A549 (cell line): Measurements from ENCODE around the gene SEC22C.

Source experiments
- CEBPB ChIP-seq, 2 experiments: fragments of >200 bp in 1 of 2; sonication (Bioruptor Twin) in 1 of 2; formaldehyde crosslinking in 1 of 2; IDR thresholded peaks; 2 replicates each; pipeline ENCODE4 v1.6.1; 2012 to 2016
- CHD2 ChIP-seq: fragments of 150-350 bp; IDR thresholded peaks from 2 replicates; pipeline ENCODE4 v1.6.1; 2014; ENCODE audit warnings: low read length; ENCODE audit not compliant: partially characterized antibody
- HEYL ChIP-seq: fragments of 250-450 bp; sonication (Bioruptor Pico); IDR thresholded peaks from 2 replicates; pipeline ENCODE4 v1.8.0; 2021; ENCODE audit warnings: mild to moderate bottlenecking, moderate library complexity
- HOXB13 ChIP-seq: fragments of 250-450 bp; sonication (Bioruptor Pico); IDR thresholded peaks from 2 replicates; pipeline ENCODE4 v1.5.0; 2020; ENCODE audit warnings: low read depth, mild to moderate bottlenecking, moderate library complexity
- MYC ChIP-seq: IDR thresholded peaks from 2 replicates; pipeline ENCODE4 v1.6.1; 2012; ENCODE audit warnings: mild to moderate bottlenecking, inconsistent platforms, low read length, improper control_type of control experiment, borderline replicate concordance
- NR3C1 ChIP-seq: fragments of >200 bp; sonication (Bioruptor Twin); formaldehyde crosslinking; IDR thresholded peaks from 3 replicates; pipeline ENCODE4 v1.6.1; 2017
- POLR2A ChIP-seq: IDR thresholded peaks from 2 replicates; pipeline ENCODE4 v1.6.1; 2012; ENCODE audit warnings: mild to moderate bottlenecking, low read length
- RAD21 ChIP-seq, 2 experiments: fragments of >200 bp in 1 of 2; sonication (Bioruptor Twin) in 1 of 2; formaldehyde crosslinking in 1 of 2; IDR thresholded peaks in 1 of 2; conservative IDR thresholded peaks in 1 of 2; 2 replicates in 1 of 2; 3 replicates in 1 of 2; pipeline ENCODE4 v1.6.1; 2012 to 2018; ENCODE audit warnings: inconsistent platforms in 1 of 2
- SMC3 ChIP-seq: fragments of >200 bp; sonication (Bioruptor Twin); formaldehyde crosslinking; IDR thresholded peaks from 3 replicates; pipeline ENCODE4 v1.6.1; 2018; ENCODE audit warnings: inconsistent platforms
- TFCP2L1 ChIP-seq: fragments of 250-450 bp; sonication (Bioruptor Pico); IDR thresholded peaks from 2 replicates; pipeline ENCODE4 v1.5.0; 2021; ENCODE audit warnings: mild to moderate bottlenecking
- TF ChIP-seq, protein P1 (sequence below): fragments of >200 bp; sonication (Bioruptor Twin); formaldehyde crosslinking; IDR thresholded peaks from 3 replicates; pipeline ENCODE4 v1.5.1; 2016
- TF ChIP-seq, protein P2 (sequence below): fragments of >200 bp; sonication (Bioruptor Twin); formaldehyde crosslinking; IDR thresholded peaks from 3 replicates; pipeline ENCODE4 v1.6.1; 2016
- TF ChIP-seq, protein P3 (sequence below): IDR thresholded peaks from 2 replicates; pipeline ENCODE4 v1.6.1; 2012

DNA sequence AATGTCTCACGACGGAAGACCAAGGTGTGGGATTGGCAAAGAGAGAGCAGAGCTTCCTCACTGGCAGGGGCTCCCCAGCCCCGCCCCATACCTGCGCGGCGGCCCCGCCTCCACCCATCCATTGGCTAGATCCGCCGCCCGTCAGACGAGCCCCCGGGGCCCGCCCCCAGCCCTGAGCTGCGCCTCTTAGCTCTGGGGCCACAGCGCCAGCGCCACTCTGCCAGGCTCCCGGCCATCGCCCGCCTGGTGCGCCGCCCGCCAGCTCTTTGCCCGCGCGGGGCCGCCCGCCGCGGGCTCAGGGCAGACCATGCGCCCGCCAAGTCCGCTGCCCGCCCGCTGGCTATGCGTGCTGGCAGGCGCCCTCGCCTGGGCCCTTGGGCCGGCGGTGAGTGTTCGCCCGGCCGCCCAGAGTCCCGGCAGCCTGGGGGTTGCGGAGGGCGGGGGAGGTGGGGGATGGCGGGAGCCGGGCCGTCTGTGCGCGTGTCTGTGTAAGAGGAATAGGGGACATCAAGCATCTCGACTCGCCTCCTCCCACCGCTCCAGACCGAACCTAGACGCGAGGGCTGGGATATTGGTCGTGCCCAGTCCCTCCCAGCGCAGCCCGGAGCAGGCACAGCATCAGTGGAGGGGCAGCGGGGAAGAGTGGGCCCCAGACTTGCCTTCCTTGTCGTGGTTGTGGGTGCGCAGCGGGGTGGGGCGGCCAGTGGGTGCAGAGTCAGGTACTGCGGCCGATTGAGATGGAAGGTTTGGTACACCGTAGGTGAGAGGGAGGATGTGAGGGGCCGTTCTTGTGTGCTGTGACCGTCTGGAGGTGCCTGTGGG is 79.1 kb downstream of the SEC22C start, which contains the start of gene VIPR1:
- TF ChIP-seq, protein P1, sequence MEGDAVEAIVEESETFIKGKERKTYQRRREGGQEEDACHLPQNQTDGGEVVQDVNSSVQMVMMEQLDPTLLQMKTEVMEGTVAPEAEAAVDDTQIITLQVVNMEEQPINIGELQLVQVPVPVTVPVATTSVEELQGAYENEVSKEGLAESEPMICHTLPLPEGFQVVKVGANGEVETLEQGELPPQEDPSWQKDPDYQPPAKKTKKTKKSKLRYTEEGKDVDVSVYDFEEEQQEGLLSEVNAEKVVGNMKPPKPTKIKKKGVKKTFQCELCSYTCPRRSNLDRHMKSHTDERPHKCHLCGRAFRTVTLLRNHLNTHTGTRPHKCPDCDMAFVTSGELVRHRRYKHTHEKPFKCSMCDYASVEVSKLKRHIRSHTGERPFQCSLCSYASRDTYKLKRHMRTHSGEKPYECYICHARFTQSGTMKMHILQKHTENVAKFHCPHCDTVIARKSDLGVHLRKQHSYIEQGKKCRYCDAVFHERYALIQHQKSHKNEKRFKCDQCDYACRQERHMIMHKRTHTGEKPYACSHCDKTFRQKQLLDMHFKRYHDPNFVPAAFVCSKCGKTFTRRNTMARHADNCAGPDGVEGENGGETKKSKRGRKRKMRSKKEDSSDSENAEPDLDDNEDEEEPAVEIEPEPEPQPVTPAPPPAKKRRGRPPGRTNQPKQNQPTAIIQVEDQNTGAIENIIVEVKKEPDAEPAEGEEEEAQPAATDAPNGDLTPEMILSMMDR: no peak
- TF ChIP-seq POLR2A (no peak), HEYL (no peak), MYC (no peak), SMC3 (no peak), NR3C1 (no peak), CHD2 (no peak), TFCP2L1 (CRISPR knock-in tag) (no peak), HOXB13 (no peak), CEBPB (IDR thresholded peaks at IDR 0.05) (no peak), RAD21 (conservative IDR thresholded peaks at IDR 0.05 in 1 of 2, IDR thresholded peaks at IDR 0.05 in 1 of 2) (no peak)
- TF ChIP-seq, protein P2, sequence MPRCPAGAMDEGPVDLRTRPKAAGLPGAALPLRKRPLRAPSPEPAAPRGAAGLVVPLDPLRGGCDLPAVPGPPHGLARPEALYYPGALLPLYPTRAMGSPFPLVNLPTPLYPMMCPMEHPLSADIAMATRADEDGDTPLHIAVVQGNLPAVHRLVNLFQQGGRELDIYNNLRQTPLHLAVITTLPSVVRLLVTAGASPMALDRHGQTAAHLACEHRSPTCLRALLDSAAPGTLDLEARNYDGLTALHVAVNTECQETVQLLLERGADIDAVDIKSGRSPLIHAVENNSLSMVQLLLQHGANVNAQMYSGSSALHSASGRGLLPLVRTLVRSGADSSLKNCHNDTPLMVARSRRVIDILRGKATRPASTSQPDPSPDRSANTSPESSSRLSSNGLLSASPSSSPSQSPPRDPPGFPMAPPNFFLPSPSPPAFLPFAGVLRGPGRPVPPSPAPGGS: no peak
- TF ChIP-seq, protein P3, sequence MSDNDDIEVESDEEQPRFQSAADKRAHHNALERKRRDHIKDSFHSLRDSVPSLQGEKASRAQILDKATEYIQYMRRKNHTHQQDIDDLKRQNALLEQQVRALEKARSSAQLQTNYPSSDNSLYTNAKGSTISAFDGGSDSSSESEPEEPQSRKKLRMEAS: no peak
